Tibial nerve (tissue), 4 donors: ENCODE measurements around the gene UNC93A.

Source experiments
- CTCF ChIP-seq, 5 experiments: fragments of 200-600 bp in 3 of 5; fragments of 450-650 bp in 2 of 5; sonication (generic) in 3 of 5; IDR thresholded peaks; one replicate each; pipeline ENCODE4 v1.5.1; 2016 to 2019; ENCODE audit warnings: antibody characterized with exemption in 5 of 5, mild to moderate bottlenecking in 3 of 5, moderate library complexity in 2 of 5
- EP300 ChIP-seq, 2 donors: sonication (generic); formaldehyde crosslinking; IDR thresholded peaks; one replicate each; pipeline ENCODE4 v1.6.1; 2017; ENCODE audit warnings: antibody characterized with exemption in 2 of 2, mild to moderate bottlenecking in 1 of 2

GRCh38 chr6:167252271-167252670, 38.8 kb upstream of the UNC93A start:
- TF ChIP-seq EP300 (IDR thresholded peaks at IDR 0.05) (no peak), CTCF (IDR thresholded peaks at IDR 0.05) (no peak)
